ENCODE measurements around the gene RALBP1.

DNA sequence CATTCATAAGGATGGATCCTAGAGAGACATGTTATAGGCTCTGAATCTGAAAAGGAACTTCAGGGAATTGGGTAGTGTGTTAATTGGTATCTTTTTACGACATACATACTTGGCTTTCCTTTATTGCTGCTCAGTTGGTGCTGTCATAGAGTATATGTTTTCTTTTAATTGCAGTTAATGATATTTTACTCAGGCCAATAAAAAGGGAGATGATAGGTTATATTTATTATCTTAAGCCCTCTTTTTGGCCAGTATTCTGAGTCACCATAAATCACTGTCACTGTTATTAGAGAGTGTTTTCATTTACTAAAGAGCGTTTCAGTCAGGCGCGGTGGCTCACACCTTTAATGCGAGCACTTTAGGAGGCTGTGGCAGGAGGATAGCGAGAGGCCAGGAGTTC is 47.6 kb downstream of the RALBP1 start:
- TF ChIP-seq POLR2A (IDR thresholded peaks at IDR 0.05), result no peak
- TF ChIP-seq, protein P1, sequence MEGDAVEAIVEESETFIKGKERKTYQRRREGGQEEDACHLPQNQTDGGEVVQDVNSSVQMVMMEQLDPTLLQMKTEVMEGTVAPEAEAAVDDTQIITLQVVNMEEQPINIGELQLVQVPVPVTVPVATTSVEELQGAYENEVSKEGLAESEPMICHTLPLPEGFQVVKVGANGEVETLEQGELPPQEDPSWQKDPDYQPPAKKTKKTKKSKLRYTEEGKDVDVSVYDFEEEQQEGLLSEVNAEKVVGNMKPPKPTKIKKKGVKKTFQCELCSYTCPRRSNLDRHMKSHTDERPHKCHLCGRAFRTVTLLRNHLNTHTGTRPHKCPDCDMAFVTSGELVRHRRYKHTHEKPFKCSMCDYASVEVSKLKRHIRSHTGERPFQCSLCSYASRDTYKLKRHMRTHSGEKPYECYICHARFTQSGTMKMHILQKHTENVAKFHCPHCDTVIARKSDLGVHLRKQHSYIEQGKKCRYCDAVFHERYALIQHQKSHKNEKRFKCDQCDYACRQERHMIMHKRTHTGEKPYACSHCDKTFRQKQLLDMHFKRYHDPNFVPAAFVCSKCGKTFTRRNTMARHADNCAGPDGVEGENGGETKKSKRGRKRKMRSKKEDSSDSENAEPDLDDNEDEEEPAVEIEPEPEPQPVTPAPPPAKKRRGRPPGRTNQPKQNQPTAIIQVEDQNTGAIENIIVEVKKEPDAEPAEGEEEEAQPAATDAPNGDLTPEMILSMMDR (IDR thresholded peaks at IDR 0.05), result no peak

All from body of pancreas (tissue), 4 donors.